HG03442 (cell line): ENCODE measurements around the gene S100A12.

Experiments used
- ATAC-seq: cut with Tn5 transposase; IDR thresholded peaks from one replicate; pipeline ENCODE4 v1.9.1; 2021; ENCODE audit warnings: mild to moderate bottlenecking, moderate library complexity; ENCODE audit not compliant: unreplicated experiment

Gene S100A12

GRCh38 chr1:153397051-153397923 is 21.9 kb upstream of the S100A12 start:
- no peak for ATAC-seq

- ATAC-seq = no peak
These were observed 21.0 kb upstream of the S100A12 start for GRCh38 chr1:153396461-153396860.

- ATAC-seq = no peak
These were observed 20.4 kb upstream of the S100A12 start for GRCh38 chr1:153395776-153396175.

DNA sequence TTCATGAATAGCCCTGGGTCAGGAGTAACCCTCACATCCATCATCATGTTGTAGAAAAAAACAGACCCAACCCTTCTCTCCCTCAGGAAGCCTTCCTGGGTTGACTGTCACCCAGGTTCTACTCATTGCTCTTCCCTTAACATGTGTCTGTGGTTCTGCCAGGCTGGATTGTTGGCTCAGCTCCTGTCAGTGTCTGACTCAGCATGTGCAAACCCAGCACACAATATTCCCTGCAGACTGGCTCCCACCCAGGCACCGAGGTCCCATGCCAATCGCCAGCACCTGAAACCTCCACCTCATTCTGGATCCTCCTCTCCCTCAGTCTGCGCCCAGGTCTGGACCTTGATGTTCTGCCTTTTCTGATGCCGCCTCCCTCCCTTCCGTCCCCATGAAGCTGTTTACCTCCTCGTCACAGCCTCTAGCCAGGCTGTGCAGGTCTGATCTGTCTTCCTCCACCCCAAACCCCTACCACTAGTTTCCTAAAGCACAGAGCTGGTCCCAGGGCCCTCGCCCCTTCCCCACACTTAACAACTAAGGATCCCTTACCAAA is 19.8 kb upstream of the S100A12 start:
- ATAC-seq = no peak

- no peak for ATAC-seq
These were observed 19.0 kb upstream of the S100A12 start for GRCh38 chr1:153394391-153394790.

DNA sequence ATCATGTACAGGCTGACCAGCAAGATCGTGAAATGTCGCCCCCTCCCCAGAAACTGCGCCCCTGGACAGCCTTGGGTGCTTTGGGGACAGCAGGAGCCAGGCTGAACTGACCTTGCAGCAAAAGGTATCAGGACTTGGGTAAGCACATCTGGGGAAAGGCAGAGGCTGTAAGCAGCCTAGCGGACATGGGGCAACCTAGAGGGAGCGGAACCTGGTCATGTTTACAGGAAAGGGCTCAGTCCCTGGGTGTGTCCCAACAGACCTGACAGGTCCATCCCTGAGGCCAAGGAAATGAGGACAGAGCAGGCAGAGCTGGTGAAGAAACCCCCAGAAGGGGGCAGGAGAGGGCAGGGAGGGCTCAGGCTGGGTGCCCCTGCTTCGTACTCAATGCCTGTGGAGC is 18.5 kb upstream of the S100A12 start:
- ATAC-seq = no peak

- no peak for ATAC-seq
These were observed 17.4 kb upstream of the S100A12 start for GRCh38 chr1:153392822-153393221.

DNA sequence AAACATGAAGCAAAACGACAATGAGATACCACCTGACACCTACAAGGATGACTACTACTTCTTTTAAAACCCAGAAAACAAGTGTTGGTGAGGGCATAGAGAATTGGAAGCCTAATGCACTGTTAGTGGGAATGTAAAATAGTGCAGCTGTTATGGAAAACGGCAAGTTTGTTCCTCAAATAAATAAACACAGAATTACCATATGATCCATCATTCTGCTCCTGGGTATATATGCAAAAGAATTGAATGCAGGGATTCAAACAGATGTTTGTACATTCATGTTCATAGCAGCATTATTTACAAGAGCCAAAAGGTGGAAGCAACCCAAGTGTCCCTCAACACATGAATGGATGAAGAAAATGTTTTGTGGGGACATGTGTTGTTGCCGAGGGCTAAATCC is 16.8 kb upstream of the S100A12 start:
- no peak for ATAC-seq

DNA sequence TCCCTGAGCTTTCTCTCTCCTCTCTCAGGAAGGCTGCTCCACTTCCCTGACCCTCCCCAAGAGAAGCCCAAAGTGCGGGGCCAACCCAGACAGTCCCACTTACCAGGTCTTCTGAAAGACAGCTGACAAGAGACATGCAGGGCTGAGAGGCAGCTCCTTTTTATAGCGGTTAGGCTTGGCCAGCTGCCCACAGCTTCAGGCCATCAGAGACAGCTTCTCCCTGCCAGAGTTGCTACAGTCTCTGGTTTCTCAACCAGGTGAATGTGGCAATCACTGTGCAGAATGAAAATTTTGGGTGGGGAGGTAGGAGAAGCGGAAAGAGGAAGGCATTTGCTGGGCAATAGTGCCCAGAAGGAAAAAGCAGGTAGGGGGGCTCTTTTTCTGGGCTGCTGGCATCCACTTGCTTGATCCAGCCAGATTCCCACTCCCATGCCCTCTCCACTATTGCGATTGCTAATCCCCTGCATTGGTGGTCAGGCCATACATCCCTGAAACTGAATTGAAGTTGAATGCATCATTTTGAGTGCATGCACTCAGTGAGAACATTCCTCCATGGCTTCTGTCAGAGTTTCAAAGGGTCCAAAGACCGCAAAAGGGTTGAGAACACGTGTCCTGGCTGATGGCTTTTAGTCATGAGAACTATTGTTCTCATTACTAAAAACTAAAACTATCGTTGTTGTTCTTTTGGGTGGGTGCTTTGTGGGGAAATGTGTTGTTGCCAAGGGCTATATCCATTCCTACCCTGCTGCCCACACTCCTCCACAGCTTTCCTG is 15.7 kb upstream of the S100A12 start, which contains the start of gene S100A8:
Gene S100A8 (minus strand): TSS at position 136 of the 773 bp plus-strand sequence. CDS start 538 bp downstream, outside the sequence.
- ATAC-seq = no peak

DNA sequence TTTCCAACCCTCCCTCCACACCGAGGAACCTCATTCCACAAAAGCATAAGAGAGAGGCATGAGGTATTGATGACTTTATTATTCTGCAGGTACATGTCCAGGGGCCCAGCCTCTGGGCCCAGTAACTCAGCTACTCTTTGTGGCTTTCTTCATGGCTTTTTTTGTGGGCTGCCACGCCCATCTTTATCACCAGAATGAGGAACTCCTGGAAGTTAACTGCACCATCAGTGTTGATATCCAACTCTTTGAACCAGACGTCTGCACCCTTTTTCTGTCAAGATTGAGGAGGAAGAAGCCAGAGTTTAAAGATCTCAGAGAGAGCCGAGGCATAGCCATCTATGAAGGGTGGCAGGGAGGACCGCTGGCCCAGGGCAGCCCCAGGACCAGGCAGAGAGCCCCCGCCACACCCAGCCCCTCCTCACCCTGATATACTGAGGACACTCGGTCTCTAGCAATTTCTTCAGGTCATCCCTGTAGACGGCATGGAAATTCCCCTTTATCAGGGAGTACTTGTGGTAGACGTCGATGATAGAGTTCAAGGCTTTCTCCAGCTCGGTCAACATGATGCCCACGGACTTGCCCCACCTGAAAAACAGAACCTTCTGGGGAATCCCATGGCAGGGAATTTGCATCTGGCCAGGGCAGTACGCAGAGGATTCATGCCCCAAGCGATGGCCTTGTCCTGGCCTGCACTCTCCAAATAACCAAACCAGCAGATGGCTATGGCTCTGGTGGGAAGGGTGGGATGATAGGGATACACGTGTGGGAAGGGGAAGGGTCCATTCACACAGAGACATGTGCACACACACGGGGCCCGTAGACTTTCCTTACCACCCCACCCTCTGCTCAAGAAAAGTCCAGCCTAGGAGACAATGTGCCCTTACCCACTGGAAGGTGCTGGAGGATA is 14.8 kb upstream of the S100A12 start:
- ATAC-seq = no peak

GRCh38 chr1:153389401-153389800 is 14.0 kb upstream of the S100A12 start:
- no peak for ATAC-seq

DNA sequence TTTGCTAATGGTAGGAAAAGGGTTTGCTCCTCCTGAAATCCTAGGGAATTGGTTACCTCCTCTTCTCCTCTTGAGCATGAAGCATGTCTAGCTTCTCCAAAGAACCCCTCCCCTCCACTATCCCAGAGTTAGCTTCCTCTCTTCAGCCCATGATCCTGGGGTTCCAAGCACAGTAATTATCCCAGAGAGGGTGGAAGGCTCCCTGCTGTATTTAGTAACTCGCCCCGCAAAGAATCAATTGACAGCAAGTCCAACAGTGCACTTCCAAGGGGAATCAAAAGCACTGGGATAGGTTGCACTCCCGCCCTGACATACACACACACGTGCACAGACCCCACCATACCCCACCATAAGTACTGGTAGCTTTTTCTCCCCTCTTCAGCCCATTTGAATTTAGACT is 12.4 kb upstream of the S100A12 start:
- no peak for ATAC-seq

DNA sequence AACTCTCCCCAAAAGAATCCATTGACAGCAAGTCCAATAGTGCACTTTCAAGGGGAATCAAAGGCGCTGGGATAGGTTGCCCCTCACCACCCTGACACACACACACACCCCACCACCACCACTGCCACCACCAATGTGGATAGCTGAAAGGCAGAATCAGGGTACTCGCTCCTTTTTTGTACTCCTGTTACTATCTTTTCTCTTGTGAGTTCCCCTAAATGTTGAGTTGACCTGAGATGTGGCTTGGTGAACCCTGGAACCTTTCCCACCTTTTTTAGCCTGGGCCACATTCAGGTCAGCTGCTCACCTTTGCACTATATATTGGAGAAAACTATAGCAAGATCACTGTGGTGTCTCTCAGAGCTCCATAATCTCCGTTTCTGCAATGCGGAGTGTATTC is 11.6 kb upstream of the S100A12 start:
- no peak for ATAC-seq

DNA sequence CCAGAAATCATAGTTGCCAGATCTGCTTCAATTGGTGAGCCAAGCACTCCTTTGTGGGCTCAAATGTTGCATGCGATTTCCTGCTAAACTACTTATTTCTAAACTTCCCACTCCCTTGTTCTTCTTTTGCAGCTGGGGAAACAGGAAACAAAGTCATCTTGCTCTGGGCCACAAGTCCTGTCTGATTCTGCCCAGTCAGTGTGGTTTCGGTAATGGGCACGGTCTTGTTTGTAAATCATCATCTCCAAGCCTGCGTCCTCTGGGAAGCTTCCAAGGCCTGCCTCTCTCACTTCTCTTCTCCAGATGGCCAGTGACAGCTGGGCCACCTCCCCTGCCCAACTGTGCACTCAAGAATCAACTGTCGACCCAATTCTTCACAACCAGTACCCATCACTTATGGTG is 11.1 kb upstream of the S100A12 start:
- ATAC-seq = no peak

DNA sequence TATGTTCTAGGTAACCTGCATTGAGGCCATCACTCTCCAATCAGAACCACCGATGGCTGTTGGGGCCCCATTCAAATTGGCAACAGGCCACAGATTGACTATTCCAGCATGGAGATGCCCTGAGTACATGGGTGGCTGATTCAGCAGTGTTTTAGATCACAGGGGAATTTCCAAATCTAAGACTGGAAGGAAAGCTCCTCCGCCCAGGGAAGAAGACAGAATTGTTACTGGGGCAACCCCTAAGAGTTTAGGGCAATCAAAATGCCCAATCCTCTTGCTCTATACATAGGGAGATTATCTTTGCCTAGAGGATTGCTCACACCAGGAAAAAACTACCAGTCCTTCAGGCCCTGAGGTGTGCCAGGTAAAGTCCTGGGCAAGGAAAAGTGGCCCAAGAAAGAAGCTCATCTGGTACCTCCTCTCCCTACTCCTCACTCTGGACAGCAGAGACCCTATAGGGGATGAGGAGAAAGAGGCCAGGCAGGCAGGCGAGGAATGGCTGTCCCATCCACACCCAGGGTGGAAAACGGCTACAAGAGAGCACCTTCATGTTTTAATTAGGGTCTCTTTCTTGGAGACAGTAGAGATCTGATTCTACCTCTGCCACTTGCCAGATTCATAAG is 9.6 kb upstream of the S100A12 start:
- no peak for ATAC-seq

- no peak for ATAC-seq
These were observed 5.3 kb upstream of the S100A12 start for GRCh38 chr1:153380711-153381110.

GRCh38 chr1:153379591-153379990 is 4.2 kb upstream of the S100A12 start:
- no peak for ATAC-seq

GRCh38 chr1:153374071-153374470 is 1.4 kb downstream of the S100A12 start:
- ATAC-seq = no peak

- ATAC-seq = no peak
These were observed 2.9 kb downstream of the S100A12 start for GRCh38 chr1:153372571-153372970.

DNA sequence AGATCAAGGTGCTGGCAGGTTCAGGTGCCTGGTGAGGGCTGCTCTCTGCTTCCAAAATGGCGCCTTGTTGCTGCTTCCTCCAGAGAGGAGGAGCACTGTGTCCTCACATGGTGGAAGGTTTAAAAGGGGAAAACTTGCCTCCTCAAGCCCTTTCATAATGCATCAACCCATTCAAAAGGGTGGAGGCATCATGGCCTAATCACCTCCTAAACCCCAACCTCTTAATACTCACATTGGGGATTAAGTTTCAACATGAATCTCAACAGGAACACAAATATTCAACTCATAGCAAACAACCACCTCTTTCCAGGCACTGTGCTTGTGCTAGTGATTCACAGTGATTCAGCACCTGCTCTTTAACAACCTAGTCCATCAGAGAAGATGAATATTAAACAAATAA is 4.2 kb downstream of the S100A12 start:
- ATAC-seq = no peak
